Measurements from ENCODE around the gene POLE.

The POLE gene

GRCh38 chr12:132673288-132674179 is 13.6 kb downstream of the POLE start:
- H4K20me1 ChIP-seq (ENCODE audit: control insufficient read depth, insufficient read depth, low read depth, low read length), result peaks cover 3% of the 10 kb centered on the region; the same call in 1 of the 2 replicates
- no peaks in the 10 kb centered on the region for H3F3A ChIP-seq (ENCODE audit: control insufficient read depth, insufficient read depth)
- peaks cover 88% of the 10 kb centered on the region for H3K36me3 ChIP-seq (ENCODE audit: control insufficient read depth, low read length)
- H3K27me3 ChIP-seq (ENCODE audit: control insufficient read depth, low read length), result no peaks in the 10 kb centered on the region
- H3K4me3 ChIP-seq (ENCODE audit: low read length), result no peak overlapping the region
- no peak overlapping the region for H3K4me2 ChIP-seq (ENCODE audit: low read length)
- peaks cover 11% of the 10 kb centered on the region for H3K79me2 ChIP-seq (ENCODE audit: control insufficient read depth, low read length)
- TF ChIP-seq CTCF (IDR thresholded peaks at IDR 0.05; ENCODE audit: low read depth, low read length, poor library complexity, severe bottlenecking) (no peak), EZH2phosphoT487 (IDR thresholded peaks at IDR 0.05; ENCODE audit: borderline replicate concordance, low read length) (no peak)
- H3K9me2 ChIP-seq (replicated peaks; ENCODE audit: control insufficient read depth, low read length), result no peaks in the 10 kb centered on the region
- H3K9me3 ChIP-seq (ENCODE audit: control insufficient read depth, insufficient read depth, low read length), result no peaks in the 10 kb centered on the region
- no peaks in the 10 kb centered on the region for H3K4me1 ChIP-seq (ENCODE audit: control insufficient read depth, low read length)
- no peak overlapping the region for H3K27ac ChIP-seq (ENCODE audit: low read depth, low read length)

- no peak overlapping the region for H3K4me3 ChIP-seq (ENCODE audit: low read length)
- no peaks in the 10 kb centered on the region for H3K27me3 ChIP-seq (ENCODE audit: control insufficient read depth, low read length)
- H3K9me2 ChIP-seq (replicated peaks; ENCODE audit: control insufficient read depth, low read length), result no peaks in the 10 kb centered on the region
- H3K4me2 ChIP-seq (ENCODE audit: low read length), result no peak overlapping the region
- peaks cover 3% of the 10 kb centered on the region; the same call in 1 of the 2 replicates for H4K20me1 ChIP-seq (ENCODE audit: control insufficient read depth, insufficient read depth, low read depth, low read length)
- TF ChIP-seq EZH2phosphoT487 (IDR thresholded peaks at IDR 0.05; ENCODE audit: borderline replicate concordance, low read length) (no peak), CTCF (IDR thresholded peaks at IDR 0.05; ENCODE audit: low read depth, low read length, poor library complexity, severe bottlenecking) (no peak)
- H3K36me3 ChIP-seq (ENCODE audit: control insufficient read depth, low read length), result peaks cover 89% of the 10 kb centered on the region
- H3K9me3 ChIP-seq (ENCODE audit: control insufficient read depth, insufficient read depth, low read length), result no peaks in the 10 kb centered on the region
- H3K27ac ChIP-seq (ENCODE audit: low read depth, low read length), result no peak overlapping the region
- no peaks in the 10 kb centered on the region for H3K4me1 ChIP-seq (ENCODE audit: control insufficient read depth, low read length)
- H3K79me2 ChIP-seq (ENCODE audit: control insufficient read depth, low read length), result peaks cover 9% of the 10 kb centered on the region
- H3F3A ChIP-seq (ENCODE audit: control insufficient read depth, insufficient read depth), result no peaks in the 10 kb centered on the region
Observed at GRCh38 chr12:132672678-132673077, 14.5 kb downstream of the POLE start.

GRCh38 chr12:132672116-132672515 is 15.0 kb downstream of the POLE start:
- H3K79me2 ChIP-seq (ENCODE audit: control insufficient read depth, low read length), result peaks cover 3% of the 10 kb centered on the region
- no peaks in the 10 kb centered on the region for H3K9me2 ChIP-seq (replicated peaks; ENCODE audit: control insufficient read depth, low read length)
- TF ChIP-seq EZH2phosphoT487 (IDR thresholded peaks at IDR 0.05; ENCODE audit: borderline replicate concordance, low read length), result no peak
- no peak for TF ChIP-seq CTCF (IDR thresholded peaks at IDR 0.05; ENCODE audit: low read depth, low read length, poor library complexity, severe bottlenecking)
- H3K27ac ChIP-seq (ENCODE audit: low read depth, low read length), result no peak overlapping the region
- H3K4me3 ChIP-seq (ENCODE audit: low read length), result no peak overlapping the region
- no peaks in the 10 kb centered on the region for H3K4me1 ChIP-seq (ENCODE audit: control insufficient read depth, low read length)
- no peaks in the 10 kb centered on the region for H3K9me3 ChIP-seq (ENCODE audit: control insufficient read depth, insufficient read depth, low read length)
- peaks cover 89% of the 10 kb centered on the region for H3K36me3 ChIP-seq (ENCODE audit: control insufficient read depth, low read length)
- no peaks in the 10 kb centered on the region for H4K20me1 ChIP-seq (ENCODE audit: control insufficient read depth, insufficient read depth, low read depth, low read length)
- H3K4me2 ChIP-seq (ENCODE audit: low read length), result no peak overlapping the region
- H3K27me3 ChIP-seq (ENCODE audit: control insufficient read depth, low read length), result no peaks in the 10 kb centered on the region
- no peaks in the 10 kb centered on the region for H3F3A ChIP-seq (ENCODE audit: control insufficient read depth, insufficient read depth)

All from DOHH2 (cell line).